ENCODE measurements around the gene SLC25A23.

- no peak for TF ChIP-seq CTCF (IDR thresholded peaks at IDR 0.05; ENCODE audit: low read length)
- TF ChIP-seq EZH2 (optimal IDR thresholded peaks at IDR 0.05; ENCODE audit: low read depth, low read length), result no peak
Observed at GRCh38 chr19:6455924-6456323, 3.7 kb downstream of the SLC25A23 start.
